A204.1 (cell line): Measurements from ENCODE around the gene BFSP1.

Source experiments
- FAIRE-seq: peaks from 2 replicates; lab custom pipeline; 2012; peaks lifted over from hg19 to GRCh38; lab: Jason Lieb, UNC

BFSP1 gene

GRCh38 chr20:17497821-17498580 is 33.2 kb downstream of the BFSP1 start:
- FAIRE-seq = no peak

GRCh38 chr20:17495826-17496225 is 35.4 kb downstream of the BFSP1 start:
- no peak for FAIRE-seq

- FAIRE-seq = no peak
Observed at GRCh38 chr20:17494201-17494600, 37.0 kb downstream of the BFSP1 start.

GRCh38 chr20:17493173-17493572 is 38.0 kb downstream of the BFSP1 start:
- no peak for FAIRE-seq

- no peak for FAIRE-seq
Observed at GRCh38 chr20:17491488-17491887, 39.7 kb downstream of the BFSP1 start.

GRCh38 chr20:17491041-17491440 is 40.1 kb downstream of the BFSP1 start:
- no peak for FAIRE-seq

- no peak for FAIRE-seq
Observed at GRCh38 chr20:17490501-17490900, 40.7 kb downstream of the BFSP1 start.

GRCh38 chr20:17488916-17489600 is 42.1 kb downstream of the BFSP1 start:
- FAIRE-seq = no peak

- no peak for FAIRE-seq
Observed at GRCh38 chr20:17485017-17485416, 46.2 kb downstream of the BFSP1 start.

GRCh38 chr20:17482536-17482935 is 48.6 kb downstream of the BFSP1 start:
- no peak for FAIRE-seq

- FAIRE-seq = no peak
Observed at GRCh38 chr20:17481661-17482060, 49.5 kb downstream of the BFSP1 start.

- FAIRE-seq = no peak
Observed at GRCh38 chr20:17480696-17481095, 50.5 kb downstream of the BFSP1 start.

GRCh38 chr20:17479063-17479657 is 52.0 kb downstream of the BFSP1 start:
- no peak for FAIRE-seq

GRCh38 chr20:17473659-17474058 is 57.5 kb downstream of the BFSP1 start:
- FAIRE-seq = no peak

- FAIRE-seq = no peak
Observed at GRCh38 chr20:17471606-17472187, 59.5 kb downstream of the BFSP1 start.

- FAIRE-seq = no peak
Observed at GRCh38 chr20:17470973-17471372, 60.2 kb downstream of the BFSP1 start.

GRCh38 chr20:17470521-17470920 is 60.7 kb downstream of the BFSP1 start:
- no peak for FAIRE-seq

GRCh38 chr20:17469246-17470030 is 61.7 kb downstream of the BFSP1 start:
- no peak for FAIRE-seq

- FAIRE-seq = no peak
Observed at GRCh38 chr20:17468073-17468840, 62.9 kb downstream of the BFSP1 start.

- FAIRE-seq = no peak
Observed at GRCh38 chr20:17467120-17467655, 64.0 kb downstream of the BFSP1 start.

- no peak for FAIRE-seq
Observed at GRCh38 chr20:17466641-17467040, 64.5 kb downstream of the BFSP1 start.
